HCT116 (cell line): ENCODE results near the gene FLRT1. TPM values are rescaled to one million over a fixed set of nuclear protein-coding genes. Genes with fewer than 3 reads are reported as not detected.

Experiments used
- ATAC-seq: fragments of 200-7000 bp; cut with Tn5 transposase; 2 replicates; pipeline ENCODE4 v1.9.1; 2020; ENCODE audit warnings: mild to moderate bottlenecking, moderate library complexity
- BruUV-seq: library from RNA; stranded (reverse); fragments of 400-500 nt; replicated peaks from 2 replicates; lab custom pipeline; 2021; lab: Mats Ljungman, UMichigan
- CTCF ChIA-PET: fragments of 300-600 bp; sonication (Branson Sonifier 250); formaldehyde crosslinking; loops from one replicate; lab custom pipeline; 2021; ENCODE audit warnings: antibody characterized with exemption; lab: Charles Lee
- POLR2A ChIA-PET: fragments of 300-600, 350-600 bp; sonication (Branson Sonifier 250); formaldehyde crosslinking; loops from one replicate; lab custom pipeline; 2021; ENCODE audit warnings: antibody characterized with exemption; lab: Charles Lee
- RAD21 ChIA-PET, 2 experiments: fragments of 300-600 bp; sonication (Branson Sonifier 250); formaldehyde crosslinking; loops; one replicate each; lab custom pipeline; 2023; ENCODE audit warnings: low total read pairs in 2 of 2; ENCODE audit not compliant: uncharacterized antibody in 2 of 2, unreplicated experiment in 2 of 2, low non-redundant PET in 1 of 2; lab: Charles Lee
- DNase-seq: peaks from one replicate; pipeline ENCODE4 v3.0.0-alpha.2; 2010; ENCODE audit warnings: low read depth, low spot score
- H2AFZ ChIP-seq: fragments of 200-600 bp; shearing (Covaris generic), sonication (generic); 2 replicates; pipeline ENCODE4 v1.6.1; 2017; ENCODE audit warnings: low read depth, mixed run types, mixed read lengths, antibody characterized with exemption, low read length; ENCODE audit not compliant: poor library complexity, severe bottlenecking
- H3K27ac ChIP-seq: 2 replicates; pipeline ENCODE4 v1.5.1; 2012; ENCODE audit warnings: low read depth, low read length
- H3K27me3 ChIP-seq: fragments of 200-600 bp; sonication (generic); 2 replicates; pipeline ENCODE4 v1.6.1; 2016; ENCODE audit warnings: mixed run types, low read length, mixed read lengths; ENCODE audit not compliant: insufficient read depth
- H3K36me3 ChIP-seq, 2 experiments: fragments of 200-500 bp in 1 of 2; fragments of 200-600 bp in 1 of 2; sonication (Bioruptor generic) in 1 of 2; sonication (generic) in 1 of 2; 2 replicates each; pipeline versions ENCODE4 v1.5.1 to v1.6.1; 2014 to 2016; ENCODE audit warnings: low read length in 2 of 2, inconsistent platforms in 1 of 2, mixed read lengths in 1 of 2, mixed run types in 1 of 2; ENCODE audit not compliant: insufficient read depth in 2 of 2, control insufficient read depth in 1 of 2
- H3K4me1 ChIP-seq, 2 experiments: fragments of 200-600 bp in 1 of 2; sonication (generic) in 1 of 2; 2 replicates each; pipeline versions ENCODE4 v1.5.1 to v1.6.1; 2012 to 2017; ENCODE audit warnings: low read length in 2 of 2, inconsistent platforms in 1 of 2, mild to moderate bottlenecking in 1 of 2, mixed read lengths in 1 of 2, mixed run types in 1 of 2, moderate library complexity in 1 of 2; ENCODE audit not compliant: insufficient read depth in 2 of 2, control insufficient read depth in 1 of 2
- H3K4me2 ChIP-seq: fragments of 200-600 bp; sonication (generic); 2 replicates; pipeline ENCODE4 v1.6.1; 2017; ENCODE audit warnings: mixed run types, low read length, mixed read lengths
- H3K4me3 ChIP-seq, 2 experiments: fragments of 200-600 bp in 1 of 2; sonication (generic) in 1 of 2; replicated peaks in 1 of 2; 2 replicates each; pipeline ENCODE4 v1.5.1; 2011 to 2016; ENCODE audit warnings: low read length in 2 of 2, control low read depth in 1 of 2, low read depth in 1 of 2, mild to moderate bottlenecking in 1 of 2, mixed read lengths in 1 of 2, mixed run types in 1 of 2
- H3K79me2 ChIP-seq: fragments of 200-600 bp; sonication (generic); 2 replicates; pipeline ENCODE4 v1.6.1; 2017; ENCODE audit warnings: mild to moderate bottlenecking, mixed run types, low read length, moderate library complexity, mixed read lengths; ENCODE audit not compliant: insufficient read depth
- H3K9ac ChIP-seq: fragments of 200-600 bp; sonication (generic); 2 replicates; pipeline ENCODE4 v1.6.1; 2016; ENCODE audit warnings: low read length, mixed read lengths
- H3K9me2 ChIP-seq: fragments of 200-600 bp; sonication (generic), shearing (Covaris generic); 2 replicates; pipeline ENCODE4 v1.6.1; 2017; ENCODE audit warnings: mixed run types, mild to moderate bottlenecking, moderate library complexity; ENCODE audit not compliant: insufficient read depth
- H3K9me3 ChIP-seq, 2 experiments: fragments of 200-500 bp in 1 of 2; fragments of 200-600 bp in 1 of 2; sonication (Bioruptor generic) in 1 of 2; sonication (generic) in 1 of 2; 2 replicates each; pipeline ENCODE4 v1.6.1; 2014 to 2017; ENCODE audit warnings: low read length in 2 of 2, mixed read lengths in 2 of 2, inconsistent platforms in 1 of 2, low read depth in 1 of 2, mild to moderate bottlenecking in 1 of 2, mixed run types in 1 of 2, moderate library complexity in 1 of 2; ENCODE audit not compliant: control insufficient read depth in 1 of 2, insufficient read depth in 1 of 2
- H4K20me1 ChIP-seq: fragments of 200-600 bp; sonication (generic), shearing (Covaris generic); 2 replicates; pipeline ENCODE4 v1.6.1; 2017; ENCODE audit warnings: mixed run types, mild to moderate bottlenecking, moderate library complexity; ENCODE audit not compliant: insufficient read depth
- CBX3 ChIP-seq: IDR thresholded peaks from 2 replicates; pipeline ENCODE4 v1.6.1; 2012; ENCODE audit warnings: low read depth
- CEBPB ChIP-seq: IDR thresholded peaks from 2 replicates; pipeline ENCODE4 v1.6.1; 2012; ENCODE audit warnings: low read depth
- CTCF ChIP-seq, 3 experiments: fragments of 200-600 bp in 1 of 3; sonication (generic) in 1 of 3; IDR thresholded peaks in 2 of 3; conservative IDR thresholded peaks in 1 of 3; 2 replicates each; pipeline ENCODE4 v1.5.1; 2012 to 2017; ENCODE audit warnings: low read depth in 2 of 3, low read length in 2 of 3, antibody characterized with exemption in 1 of 3, borderline replicate concordance in 1 of 3, control low read depth in 1 of 3, mild to moderate bottlenecking in 1 of 3, mixed read lengths in 1 of 3, mixed run types in 1 of 3, moderate library complexity in 1 of 3; ENCODE audit not compliant: insufficient read depth in 1 of 3
- EGR1 ChIP-seq: IDR thresholded peaks from 2 replicates; pipeline ENCODE4 v1.6.1; 2012; ENCODE audit warnings: low read depth
- EZH2 ChIP-seq: fragments of 200-600 bp; sonication (generic); IDR thresholded peaks from 2 replicates; pipeline ENCODE4 v1.6.1; 2017; ENCODE audit warnings: antibody characterized with exemption, mixed run types
- JUND ChIP-seq: IDR thresholded peaks from 2 replicates; pipeline ENCODE4 v1.6.1; 2012
- POLR2A ChIP-seq: IDR thresholded peaks from 2 replicates; pipeline ENCODE4 v1.7.0; 2011; ENCODE audit warnings: borderline replicate concordance; ENCODE audit not compliant: insufficient read depth, insufficient read length; ENCODE audit errors: extremely low read depth
- REST ChIP-seq: IDR thresholded peaks from 2 replicates; pipeline ENCODE4 v1.6.1; 2012; ENCODE audit warnings: low read depth
- SIN3A ChIP-seq: IDR thresholded peaks from 2 replicates; pipeline ENCODE4 v1.6.1; 2012; ENCODE audit warnings: low read depth
- YY1 ChIP-seq: IDR thresholded peaks from 2 replicates; pipeline ENCODE4 v1.6.1; 2011; ENCODE audit warnings: low read length, low read depth, moderate library complexity, mild to moderate bottlenecking; ENCODE audit not compliant: insufficient replicate concordance; ENCODE audit errors: extremely low read depth
- ZFX ChIP-seq: fragments of 450-650 bp; IDR thresholded peaks from 2 replicates; pipeline ENCODE4 v1.6.1; 2017
- intact Hi-C: fragments of 100-400 bp; cut with micrococcal nuclease; formaldehyde crosslinking; loops from 2 replicates; pipeline ENCODE4 v1.10.0; 2022
- total RNA-seq: library from RNA; stranded (reverse); gene quantifications from one replicate; pipeline ENCODE4 v1.2.1, GENCODE V29; 2021; ENCODE audit not compliant: unreplicated experiment

Gene FLRT1
- total RNA-seq, 1 experiment from 2014 or later, result 0.15 TPM

GRCh38 chr11:64028398-64029115, 7.2 kb upstream of the FLRT1 start:
- Histone ChIP-seq H3K9me3 (no peaks in the 10 kb centered on the region), H3K4me1 (peaks cover 0 to 12% of the 10 kb centered on the region in 2 experiments; a peak in 2 of 4 replicates), H4K20me1 (no peaks in the 10 kb centered on the region), H3K36me3 (no peaks in the 10 kb centered on the region), H3K4me3 (no peak overlapping the region), H3K79me2 (no peaks in the 10 kb centered on the region), H3K27ac (no peak overlapping the region), H2AFZ (no peak overlapping the region), H3K27me3 (no peaks in the 10 kb centered on the region), H3K9me2 (no peaks in the 10 kb centered on the region), H3K9ac (no peak overlapping the region), H3K4me2 (no peak overlapping the region)
- RAD21 ChIA-PET, result interaction anchor here in 1 of 2 experiments (0.6 kb wide), 1 partner anchor 157 kb away, joined by 5 read pairs; no protein-coding TSS in a partner anchor
- no peak for ATAC-seq
- intact Hi-C loops, result no loop called here
- no TSS peak for BruUV-seq
- CTCF ChIA-PET, result no interaction called here
- TF ChIP-seq YY1, result no peak
- TF ChIP-seq ZFX, result no peak
- TF ChIP-seq SIN3A, result no peak
- no peak for TF ChIP-seq POLR2A
- no peak for TF ChIP-seq CEBPB
- no peak for TF ChIP-seq CTCF (IDR thresholded peaks at IDR 0.05 in 2 of 3, conservative IDR thresholded peaks at IDR 0.05 in 1 of 3; ENCODE audit: borderline replicate concordance in 1 of 3, insufficient read depth in 1 of 3, low read depth in 2 of 3, low read length in 2 of 3)
- TF ChIP-seq CBX3, result no peak
- TF ChIP-seq REST, result no peak
- no peak for TF ChIP-seq EZH2
- no peak for TF ChIP-seq EGR1
- no peak for TF ChIP-seq JUND
- POLR2A ChIA-PET, result no interaction called here
- DNase-seq, result no peak
